Measurements from ENCODE around the gene SLIT3.

SLIT3 gene

DNA sequence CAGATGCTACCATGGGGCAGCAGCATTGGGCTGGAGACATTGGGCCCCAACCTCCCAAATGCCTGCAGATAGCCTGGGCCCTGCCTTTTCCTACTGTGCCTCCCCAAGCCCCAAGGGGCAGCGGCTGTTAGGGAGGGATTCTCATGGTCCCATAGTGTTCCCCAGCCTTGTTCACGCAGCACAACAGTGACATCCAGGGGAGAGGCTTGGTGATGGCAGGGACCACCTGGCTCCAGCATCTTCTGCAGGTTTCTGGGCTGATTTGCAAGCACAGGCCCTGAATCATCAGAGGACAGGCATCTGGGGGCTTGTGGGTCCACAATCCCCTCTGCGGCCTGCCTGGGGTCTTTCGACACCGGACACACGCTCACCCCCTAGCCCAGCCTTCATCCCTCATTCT lies 354.6 kb downstream of the SLIT3 start:
- no peak for DNase-seq

DNA sequence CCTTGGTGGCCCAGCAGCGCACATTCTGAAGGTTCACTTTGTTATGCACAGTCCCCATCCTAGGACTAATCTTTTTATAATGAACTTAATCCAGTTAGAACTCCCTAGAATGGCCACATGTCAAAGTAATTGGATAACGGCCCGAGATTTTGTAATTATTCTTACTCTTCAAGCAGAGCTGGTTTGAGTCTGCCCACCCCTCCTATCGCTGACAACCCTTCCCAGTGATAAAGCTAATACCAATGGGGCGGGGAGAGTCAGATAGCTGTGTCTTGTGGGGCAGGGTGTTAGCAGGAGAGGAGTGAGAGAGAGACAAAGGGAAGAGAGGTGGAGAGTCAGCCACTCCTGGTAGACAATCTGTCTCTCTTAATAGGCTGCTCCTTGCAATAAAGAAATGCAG lies 356.9 kb downstream of the SLIT3 start:
- DNase-seq, result no peak

DNA sequence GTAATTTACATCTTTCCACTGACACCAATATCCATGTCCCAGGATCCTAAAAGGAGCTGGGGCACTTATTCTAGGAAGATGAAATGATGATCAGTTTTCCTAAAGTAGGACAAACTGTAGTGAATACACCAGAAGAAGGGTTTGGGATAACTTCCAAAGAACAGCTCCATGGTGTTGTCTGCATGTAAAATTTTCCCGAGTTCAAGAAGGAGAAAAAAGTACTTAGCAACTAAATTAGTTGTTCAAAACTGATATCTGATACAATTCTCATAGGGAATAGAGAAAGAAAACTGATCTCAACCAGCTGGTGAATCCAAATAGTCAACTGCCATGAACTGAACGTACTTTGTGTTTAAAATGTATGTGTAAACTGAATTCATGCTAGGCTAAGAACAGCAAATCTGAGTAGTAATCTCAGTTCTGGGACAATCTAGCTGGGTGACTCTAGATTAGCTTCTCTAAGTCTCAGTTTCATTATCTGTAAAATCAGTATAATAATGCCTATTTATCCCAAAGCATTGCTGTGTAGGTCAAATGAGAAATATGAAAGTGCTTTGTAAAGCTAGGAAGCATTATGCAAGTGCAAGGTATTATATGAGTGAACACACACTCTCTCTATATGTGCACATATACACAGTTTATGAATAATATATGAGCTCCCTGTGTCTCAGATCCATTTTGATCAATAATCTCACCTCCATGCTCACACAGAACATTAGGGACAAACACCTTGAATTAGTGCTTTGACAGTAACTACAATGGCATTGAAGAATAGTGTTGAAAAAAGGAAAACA lies 357.7 kb downstream of the SLIT3 start:
- DNase-seq, result no peak

DNA sequence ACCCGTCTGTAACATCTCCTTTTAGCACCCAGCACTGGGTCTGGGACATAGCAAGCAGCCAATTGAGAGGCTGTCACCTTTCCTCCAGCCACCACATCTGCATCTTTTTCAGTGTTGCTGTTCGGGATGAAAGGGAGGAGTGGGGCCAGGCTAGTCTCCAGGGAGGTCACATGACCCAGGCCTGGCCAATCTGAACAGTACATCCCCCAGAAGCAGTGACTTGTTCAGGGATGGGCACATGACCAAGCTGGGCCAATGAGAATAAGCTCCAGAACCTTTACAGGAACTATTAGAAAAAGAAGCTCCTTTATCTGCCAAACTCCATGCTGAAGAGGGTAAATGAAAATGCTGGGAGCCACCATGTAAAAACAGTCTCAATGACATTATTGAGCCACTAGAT lies 359.0 kb downstream of the SLIT3 start:
- DNase-seq, result no peak

DNA sequence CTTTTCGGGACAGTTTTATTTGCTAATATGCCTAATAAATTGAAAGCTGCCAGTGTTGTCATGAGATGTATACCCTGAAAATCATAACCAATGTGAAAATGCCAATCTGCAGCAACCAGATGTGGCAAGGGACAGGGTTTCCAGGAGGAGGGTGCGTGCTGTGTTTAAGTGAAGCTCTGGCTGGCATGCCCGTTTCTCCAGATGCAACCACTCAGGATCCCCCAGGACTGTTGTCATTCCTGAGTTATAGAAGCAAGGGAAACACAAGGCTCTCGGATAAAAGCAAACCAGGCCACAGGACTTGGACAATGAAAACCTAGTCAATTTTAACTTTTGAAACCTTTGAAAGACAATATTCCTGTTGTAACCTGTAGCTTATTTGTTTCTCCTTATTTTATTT lies 360.2 kb downstream of the SLIT3 start:
- DNase-seq, result no peak

DNA sequence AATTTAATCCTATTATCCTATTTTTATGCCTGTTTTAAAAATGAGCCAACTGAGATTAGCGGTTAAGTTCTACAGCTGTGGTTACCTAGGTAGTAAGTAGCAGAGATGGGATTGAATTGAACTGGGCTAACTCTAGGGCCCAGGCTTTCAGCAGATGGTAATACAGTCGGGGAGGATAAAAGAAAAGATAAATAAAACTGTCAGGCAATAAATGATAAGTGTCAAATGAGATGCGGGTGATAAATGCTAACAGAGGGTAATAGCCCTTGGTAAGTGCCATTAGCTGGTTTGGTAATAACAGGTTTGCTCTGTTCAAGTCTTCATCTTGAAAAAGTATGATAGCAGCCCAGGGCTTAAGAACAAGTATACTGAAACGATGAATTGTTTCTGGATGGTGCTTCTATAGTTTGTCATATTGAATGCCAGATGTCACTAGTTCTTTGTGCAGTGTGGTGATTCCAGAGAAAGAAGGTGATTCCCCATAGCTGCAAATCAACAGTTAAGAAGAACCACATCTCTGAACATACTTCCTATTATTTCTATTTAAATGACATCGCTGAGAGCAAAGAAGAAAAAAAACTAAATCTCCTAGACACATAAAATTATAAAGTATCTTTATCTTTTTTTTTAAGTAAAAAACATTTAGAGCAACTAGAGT lies 360.9 kb downstream of the SLIT3 start:
- DNase-seq, result no peak

DNA sequence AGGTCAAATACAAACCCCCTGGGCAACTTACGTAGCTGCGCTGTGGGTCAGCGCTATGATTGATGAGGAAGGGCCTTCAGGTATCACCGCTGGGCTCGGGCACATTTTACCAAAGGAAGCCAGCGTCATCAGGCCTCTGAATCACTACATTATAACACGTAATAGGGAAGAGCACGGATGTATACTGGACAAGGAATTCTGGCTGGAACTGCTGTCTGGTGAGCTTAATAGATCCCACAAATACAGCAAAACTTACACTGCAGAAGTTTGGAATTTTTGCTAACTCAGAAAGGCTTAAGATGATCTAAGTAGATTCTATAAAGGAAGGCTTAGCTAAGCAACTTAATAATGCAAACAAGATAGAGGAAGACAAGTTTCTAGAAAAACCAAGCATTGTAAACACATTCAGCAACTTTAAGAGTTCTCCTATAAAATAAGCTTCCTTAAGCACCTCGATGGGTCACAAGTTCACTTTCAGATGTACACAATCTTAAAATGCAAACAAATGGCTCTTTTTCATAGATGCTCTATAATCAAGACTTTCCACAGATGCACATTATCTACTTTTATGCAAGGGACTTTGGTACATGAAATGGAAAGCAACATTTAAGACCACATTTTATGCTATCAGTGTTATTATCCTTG lies 361.7 kb downstream of the SLIT3 start:
- DNase-seq, result no peak

DNA sequence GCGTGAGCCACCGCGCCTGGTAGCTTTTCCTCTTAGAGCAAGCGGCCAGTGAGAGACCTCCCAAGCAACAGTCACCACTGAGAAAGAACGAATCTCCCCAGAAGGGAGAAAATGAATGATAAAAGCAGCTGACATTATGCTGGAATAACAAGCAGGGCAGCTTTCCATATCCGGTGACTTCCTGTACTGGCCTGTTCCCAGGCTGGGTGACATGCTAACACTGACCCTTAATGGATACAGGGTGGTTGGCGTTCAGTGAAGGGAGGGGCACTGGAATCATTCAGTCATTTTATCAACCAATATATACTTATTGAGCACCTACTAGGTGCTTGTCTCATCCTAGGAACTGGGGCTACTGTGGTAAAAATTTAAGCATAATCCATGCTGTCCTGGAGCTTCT lies 364.4 kb downstream of the SLIT3 start:
- DNase-seq, result no peak

DNA sequence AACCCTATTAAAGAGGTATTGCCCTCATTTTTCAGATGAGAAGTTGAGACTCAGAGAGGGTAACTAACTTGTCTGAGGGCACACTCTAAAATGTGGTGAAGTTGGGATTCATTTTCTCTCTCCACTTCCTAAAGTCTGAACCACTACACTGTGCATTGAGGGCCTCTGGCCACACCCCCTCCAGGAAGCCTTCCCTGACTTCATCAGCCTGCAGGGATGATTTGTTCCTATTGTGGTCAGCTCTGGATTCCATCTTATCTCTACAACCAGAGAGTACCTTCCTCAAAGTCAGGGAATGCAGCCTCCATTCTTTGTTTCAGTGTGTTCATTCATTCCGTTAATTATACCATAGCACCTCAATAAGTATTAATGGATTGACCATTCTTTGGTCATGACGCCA lies 365.8 kb downstream of the SLIT3 start:
- DNase-seq, result no peak

DNA sequence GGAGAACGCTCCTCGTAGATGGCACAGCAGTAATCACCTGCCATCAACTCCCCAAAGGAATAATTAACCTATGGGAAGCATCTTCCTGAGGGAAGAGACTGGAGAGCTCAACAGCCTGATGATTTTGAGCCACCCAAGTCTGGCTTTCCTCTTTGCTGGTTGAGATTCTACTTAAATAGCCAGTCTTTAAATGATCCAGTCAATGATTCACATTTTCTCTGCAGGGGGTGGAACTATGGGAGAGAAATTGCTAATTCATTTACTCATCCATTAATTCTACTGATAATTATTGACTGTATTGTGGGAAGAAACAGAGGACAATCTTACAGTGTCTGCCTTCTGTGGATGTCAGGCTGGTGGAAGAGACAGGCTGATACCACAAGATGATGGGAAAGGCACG lies 366.8 kb downstream of the SLIT3 start:
- no peak for DNase-seq

DNA sequence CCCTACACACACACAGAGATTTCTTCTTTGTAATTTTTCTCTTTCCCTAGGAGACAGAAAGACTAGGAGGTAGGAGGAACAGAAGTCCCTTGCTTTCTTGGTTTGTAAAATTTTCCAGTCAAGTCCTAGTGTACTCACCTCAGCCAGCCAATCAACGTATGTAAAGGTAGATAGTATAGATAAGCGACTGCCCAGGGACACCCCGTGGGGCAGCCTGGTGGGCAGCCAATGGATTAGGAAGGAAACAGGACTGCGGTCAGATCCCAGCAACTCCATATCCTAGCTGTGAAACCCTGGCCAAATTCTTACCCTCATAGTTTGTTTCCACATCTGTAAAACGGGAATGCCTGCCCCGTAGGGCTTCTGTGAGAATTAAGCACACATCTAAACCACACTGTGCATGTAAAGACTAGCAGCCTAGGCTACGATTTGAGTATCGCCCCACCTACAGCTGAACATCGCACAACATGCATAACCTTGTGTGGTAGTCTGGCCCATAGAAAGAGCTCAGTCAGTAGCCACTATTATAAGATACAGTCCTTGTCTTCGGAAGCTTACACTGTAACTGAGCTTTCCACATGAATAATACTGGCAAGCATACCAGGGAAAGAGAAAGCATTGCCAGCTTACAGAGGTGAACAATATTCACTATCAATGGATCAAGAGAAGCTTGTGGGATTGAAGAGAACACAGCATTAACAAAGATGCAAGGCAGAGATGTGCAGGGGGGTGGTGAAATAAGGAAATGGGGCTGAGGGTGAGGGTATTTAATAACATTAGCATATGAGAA lies 368.3 kb downstream of the SLIT3 start:
- no peak for DNase-seq

DNA sequence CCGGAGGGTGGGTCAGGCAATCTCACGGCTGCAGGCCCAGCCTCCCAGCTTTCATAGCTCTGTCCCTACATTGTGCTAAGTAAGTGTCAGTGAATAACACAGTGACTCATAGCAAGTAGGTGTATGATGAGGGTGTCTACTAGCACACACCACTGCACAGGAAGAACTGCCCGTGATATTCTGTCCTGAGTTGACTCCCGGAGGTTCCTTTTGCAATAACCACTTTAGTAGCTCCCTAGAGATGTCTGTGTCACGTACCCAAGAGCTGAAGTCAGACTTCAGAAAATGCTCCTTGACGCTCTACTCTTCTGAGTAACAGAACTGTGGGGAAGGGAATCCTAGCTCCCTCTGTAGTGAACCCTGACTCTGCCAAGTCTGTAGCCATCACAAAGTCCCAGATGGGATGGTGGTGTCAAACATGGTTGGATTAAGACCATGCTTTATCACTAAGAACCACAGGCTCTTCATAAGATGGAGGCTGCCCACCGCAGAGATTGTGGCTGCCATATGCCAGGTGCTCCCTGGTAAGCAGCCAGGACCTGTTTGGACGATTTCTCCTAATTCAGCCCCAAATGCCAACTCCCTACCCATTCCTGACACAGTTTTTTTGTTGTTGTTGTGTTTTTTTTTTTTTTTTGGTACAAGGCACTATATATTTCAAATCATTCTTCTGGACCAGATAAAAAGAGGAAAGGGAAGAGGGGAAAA lies 369.1 kb downstream of the SLIT3 start:
- no peak for DNase-seq

DNA sequence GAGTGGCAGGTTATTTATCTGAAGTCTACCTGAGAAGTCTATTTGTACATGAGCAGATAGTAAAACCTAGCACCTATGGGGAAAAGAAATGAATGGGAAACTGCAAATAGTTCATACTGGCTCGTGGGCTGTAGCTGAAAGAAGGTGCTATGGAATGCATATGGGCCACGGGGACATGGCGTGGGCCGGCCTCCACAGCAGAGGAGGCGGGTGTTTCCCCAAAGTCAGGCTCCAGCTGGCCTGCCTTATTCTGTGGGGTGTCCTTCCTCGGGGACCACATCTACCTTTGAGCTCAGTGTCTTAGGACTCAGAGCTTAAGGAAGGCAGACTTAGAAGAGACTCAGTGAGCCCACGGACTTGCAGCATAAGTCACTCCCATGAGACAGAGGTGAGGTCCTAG lies 371.3 kb downstream of the SLIT3 start:
- DNase-seq, result no peak

DNA sequence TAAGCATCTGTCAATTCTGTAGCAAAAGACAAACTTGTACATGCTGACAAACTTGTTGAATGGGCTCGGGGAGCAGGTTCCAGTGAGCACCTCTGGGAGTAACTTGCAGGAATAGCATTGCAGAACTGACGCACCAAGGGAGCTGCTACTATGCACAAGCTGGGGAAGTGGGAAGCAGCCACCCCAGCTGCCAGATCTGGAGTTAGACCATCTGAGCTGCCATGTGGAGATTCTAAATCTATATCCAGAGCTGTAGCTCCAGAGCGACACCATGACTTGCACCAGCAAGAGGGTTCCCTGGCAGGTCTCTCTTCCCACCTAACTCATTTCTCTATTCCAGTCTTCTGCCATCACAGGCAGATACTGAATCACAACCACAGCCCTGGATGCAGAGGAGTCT lies 375.8 kb downstream of the SLIT3 start:
- no peak for DNase-seq

DNA sequence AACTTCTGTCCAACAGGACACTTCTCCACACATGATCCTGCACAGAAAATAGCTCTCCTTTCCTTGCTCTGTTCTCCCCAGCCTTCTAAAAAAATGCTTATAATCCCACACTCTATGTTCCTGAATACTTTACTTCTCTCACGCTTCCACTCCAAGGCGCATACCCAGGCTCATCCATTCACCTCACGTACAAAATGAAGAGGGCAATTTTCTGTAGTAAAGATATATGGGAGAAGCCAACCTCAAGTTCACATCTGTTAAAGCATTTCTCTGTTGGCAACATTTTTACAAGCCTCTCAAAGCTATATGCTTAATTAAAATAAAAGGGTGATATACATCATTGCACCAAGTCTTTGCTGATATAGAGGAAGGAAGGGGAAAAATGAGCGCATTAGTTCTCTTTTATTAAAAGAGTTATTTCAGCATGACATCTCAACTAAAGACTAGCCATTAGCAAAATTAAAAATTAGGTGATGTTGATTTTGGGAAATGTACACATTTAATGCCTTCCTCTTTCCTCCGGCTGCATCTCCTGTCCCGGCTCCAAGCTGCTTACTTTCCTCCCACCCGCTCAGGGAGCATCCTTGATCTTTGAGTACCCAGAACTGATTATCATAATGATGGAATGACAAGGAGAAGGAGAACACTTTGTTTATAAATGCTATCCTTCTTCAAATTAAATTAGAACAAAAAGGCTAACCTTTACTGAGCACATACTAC lies 379.6 kb downstream of the SLIT3 start:
- no peak for DNase-seq

DNA sequence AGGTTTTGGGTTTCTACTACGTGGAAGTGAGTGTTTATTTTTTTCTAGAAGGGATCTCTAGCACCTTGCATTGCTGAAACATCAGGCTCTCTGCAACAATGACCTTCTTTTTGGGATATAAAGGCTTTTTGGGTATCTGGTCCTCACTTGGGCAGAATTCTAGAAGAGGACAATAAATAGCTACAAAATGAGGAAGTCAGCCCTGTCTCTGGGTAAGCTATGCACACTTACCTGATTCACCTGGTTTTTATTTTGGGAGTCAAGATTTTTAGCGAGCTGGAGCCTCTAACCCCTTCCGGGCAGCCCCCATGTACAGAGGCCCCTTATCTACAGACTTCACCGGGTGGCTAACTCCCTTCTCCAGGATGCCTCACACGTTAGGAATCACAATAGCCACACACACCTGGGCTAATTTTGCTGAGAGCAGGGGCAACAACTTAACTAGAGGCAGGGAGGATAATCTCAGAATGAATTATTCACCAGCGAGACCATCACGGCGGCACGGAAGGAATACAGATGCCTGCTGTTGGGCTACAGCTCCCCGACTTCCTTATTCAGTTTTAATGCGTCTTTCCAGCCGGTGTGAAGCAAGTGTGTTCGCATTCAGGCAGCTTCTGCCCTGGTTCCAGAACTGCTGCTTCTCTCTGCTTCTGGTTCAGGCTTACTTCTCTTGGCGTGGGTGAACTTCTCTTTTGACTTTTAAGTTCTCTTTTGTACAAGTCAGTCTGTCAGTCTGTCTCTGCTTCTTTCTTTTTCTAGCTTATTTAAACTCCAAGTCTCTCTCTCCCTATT lies 380.7 kb downstream of the SLIT3 start:
- DNase-seq, result no peak

DNA sequence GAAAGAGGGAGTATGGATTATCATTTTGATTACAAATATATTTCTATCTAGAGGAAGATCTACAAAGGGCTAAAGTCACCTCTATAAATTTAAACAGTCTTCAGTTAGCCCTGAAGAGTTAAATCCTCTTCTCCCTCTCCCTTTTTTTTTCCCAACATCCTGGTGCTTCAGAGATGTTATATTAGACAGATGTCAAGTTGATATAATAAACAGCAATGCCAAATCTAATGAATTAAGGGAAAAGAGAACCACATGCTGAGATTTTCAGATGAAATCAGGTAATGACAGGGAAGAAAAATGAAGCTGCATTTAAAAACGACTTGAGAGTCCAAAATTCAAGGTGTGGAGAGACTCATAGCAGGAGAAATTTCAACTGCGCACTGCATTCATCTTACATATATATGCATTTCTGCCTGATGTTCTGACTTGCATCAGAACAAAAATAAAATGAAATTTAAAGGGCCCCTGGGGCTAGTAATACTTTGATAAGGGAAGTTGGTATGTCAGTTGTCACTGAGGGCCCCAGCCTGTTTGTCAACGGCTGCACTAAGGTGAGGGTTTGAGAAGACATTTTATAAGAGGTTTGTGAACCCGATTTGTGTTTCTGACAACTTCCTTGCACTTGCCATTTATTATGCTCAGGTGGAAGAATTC lies 382.9 kb downstream of the SLIT3 start:
- no peak for DNase-seq

DNA sequence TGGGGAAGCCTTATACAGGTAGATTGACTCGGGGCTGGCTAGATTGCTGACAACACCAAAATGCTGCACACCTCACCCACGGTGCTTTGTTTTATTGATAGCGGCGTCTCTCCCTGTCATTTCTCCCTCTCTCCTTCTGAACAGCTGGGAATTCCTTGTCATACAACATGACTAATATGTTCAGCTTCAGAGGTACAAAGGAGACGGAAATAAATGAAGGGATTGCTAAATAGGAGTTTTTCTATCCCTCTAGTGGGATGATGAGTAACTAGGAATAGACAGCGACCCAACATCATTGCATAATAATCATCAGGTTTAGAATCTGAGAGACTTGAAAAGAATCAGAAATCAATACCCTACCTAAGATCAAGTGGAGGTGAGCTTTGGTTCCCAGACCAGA lies 384.1 kb downstream of the SLIT3 start:
- no peak for DNase-seq

DNA sequence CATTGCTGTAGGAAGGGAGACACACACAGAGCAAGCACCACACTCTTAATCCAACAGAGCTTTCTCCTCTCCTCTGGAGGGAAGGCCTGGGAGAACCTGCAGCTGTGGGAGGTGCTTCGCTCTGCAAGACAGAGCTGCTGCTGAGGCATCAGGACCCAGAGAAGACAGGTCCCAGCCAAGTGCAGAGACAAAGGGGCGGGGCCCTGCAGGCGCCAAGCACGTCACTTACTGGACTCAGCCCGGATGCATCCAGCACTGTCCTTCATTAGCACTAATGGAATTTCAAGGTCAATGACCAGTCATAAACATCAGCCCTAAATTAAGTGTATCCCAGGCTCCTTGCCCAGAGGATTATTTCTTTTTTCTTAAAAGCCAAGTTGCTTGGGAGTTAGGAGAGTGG lies 384.7 kb downstream of the SLIT3 start:
- DNase-seq, result no peak

DNA sequence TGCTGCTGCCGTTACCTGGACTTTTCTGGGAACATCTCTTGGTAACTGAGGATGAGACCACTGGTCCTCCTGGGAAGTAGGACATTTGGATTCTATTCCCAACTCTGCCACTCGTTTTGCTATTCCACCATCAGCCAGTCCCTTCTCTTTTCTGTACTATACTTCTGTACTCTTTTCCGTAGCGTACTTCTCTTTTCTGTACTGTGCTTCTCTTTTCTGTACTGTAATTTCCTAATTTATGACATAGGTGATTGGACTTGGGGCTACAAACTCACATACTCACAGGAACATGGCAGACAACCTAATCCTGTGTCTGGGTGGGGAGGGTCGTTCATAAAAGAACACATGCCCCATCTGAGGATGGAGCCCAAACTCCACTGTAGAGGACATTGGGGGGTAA lies 386.4 kb downstream of the SLIT3 start:
- DNase-seq, result no peak

DNA sequence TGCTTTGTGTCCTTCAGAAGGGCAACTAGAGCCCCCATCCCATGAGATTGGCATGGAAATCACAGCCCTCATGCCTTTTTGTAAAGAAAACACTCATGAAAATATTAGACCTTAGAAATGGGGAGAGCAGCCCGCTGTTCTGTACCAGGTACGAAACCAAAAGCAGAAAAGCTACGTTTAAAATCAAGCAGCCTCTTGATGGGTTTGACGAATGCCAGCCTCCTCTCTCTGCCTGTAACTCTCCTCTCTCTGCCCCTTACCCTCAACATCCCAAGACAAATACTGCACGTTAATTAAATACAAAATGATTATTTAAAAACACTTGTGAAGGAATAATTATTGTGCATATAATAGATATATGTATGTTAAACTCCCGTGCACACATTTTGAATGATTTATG lies 390.1 kb downstream of the SLIT3 start:
- DNase-seq, result no peak

All from right forelimb (tissue), 1 donor.